ENCODE results near the gene EID2B.

The EID2B gene

DNA sequence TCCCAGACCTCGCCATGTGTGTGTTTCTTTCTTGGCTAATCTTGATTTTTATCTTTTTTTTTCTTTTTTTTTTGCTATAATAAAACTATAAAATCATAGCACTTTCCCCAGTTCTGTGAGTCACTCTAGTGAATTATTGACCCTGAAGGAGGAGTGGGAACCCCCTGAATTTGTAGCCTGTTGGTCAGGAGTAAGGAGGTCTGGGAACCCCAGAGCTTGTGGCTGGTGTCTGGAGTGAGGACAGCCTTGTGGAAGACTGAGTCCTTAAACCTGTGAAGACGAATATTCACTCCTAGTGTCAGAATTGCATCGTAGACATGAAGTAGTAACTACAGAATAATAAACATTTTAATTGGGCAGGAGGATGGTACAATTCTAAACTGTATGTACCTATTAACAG lies 7.4 kb downstream of the EID2B start:
- DNase-seq: no peak

DNA sequence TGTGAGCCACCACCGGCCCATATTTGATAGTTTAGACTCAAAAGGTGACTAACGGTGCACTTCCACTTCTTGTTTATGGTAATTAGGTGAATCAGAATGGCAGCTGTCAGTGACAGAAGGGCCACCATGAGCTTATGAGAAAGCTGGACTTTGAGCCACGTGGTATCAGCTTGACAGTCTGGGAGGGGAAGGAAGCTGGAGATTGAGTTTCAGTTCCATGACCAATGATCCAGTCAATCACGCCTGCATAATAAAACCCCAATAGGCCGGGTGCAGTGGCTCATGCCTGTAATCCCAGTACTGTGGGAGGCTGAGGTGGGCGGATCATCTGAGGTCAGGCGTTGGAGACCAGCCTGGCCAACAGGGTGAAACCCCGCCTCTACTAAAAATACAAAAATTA lies 8.2 kb downstream of the EID2B start:
- DNase-seq: no peak

DNA sequence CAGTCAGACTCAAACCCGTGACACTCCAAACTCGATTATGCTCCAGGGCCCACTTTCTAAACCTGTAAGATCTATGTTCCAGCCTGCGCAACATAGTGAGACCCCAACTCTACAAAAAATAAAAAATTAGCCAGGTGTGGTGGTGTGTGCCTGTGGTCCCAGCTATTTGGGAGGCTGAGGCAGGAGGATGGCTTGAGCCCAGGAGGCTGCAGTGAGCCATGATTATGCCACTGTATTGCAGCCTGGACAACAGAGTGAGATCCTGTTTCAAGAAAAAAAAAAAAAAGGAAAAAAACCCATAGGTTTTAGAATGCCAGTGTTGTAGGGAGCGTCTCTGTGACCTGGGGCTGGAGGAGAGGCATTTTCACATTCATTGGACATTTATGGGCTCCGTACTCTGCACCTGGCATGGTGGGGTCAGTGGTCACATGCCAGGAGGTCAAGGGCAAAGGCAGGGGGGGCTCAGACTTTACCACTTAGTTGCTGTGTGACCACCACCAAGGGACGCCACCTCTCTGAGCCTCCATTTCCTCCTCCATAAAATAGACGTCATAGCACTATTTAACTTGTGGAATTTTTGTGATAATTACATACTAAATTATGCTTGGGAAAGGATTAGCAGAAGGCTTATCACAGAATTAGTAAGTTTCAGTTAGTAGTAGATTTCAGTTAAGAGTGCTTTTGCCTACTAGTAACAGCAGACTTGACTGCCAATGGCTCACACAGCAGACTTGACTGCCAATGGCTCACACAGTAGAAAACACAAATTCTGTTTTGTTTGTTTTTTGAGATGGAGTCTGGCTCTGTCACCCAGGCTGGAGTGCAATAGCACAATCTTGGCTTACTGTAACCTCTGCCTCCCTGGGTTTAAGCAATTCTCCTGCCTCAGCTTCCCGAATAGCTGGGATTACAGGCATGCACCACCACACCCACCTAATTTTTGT lies 11.8 kb downstream of the EID2B start:
- DNase-seq: no peak

DNA sequence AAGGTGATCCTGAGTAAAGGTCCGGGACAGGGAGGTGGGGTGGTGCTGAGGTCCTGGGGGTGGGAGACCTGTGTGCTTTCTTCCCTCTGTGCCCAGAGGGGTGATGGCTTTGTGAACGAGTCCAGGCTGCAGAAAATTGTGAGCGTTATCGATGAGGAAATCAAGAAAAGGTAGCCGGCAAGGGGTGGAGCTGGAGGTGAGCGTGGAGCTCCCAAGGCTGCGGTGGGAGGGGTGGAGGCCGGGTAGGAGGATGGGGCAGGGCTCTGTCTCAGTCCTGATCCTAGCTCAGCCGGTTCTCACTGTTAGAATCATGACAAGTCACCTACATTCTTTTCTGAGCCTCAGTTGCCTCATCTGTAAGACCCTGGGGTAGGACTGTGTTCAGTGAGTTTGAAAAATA lies 13.7 kb downstream of the EID2B start:
- no peak for DNase-seq

DNA sequence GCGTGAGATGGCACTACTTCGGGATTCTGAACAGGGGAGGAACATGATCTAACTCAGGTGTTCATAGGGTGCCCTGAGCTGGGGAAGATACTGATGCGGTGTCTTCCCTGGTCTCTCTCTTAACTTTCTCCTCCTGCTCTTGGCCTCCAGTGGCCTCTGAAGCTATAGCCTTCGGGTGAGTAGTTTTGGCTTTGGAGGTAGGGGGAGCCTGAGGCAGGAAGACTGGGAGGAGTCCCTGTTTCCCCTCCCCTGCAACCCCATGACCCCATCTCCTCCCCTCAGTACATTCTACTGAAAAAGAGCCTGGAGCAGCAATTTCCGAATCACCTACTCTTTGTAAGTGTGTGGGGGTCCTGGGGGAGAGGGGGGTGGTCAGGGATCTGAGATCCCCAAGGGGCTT lies 14.2 kb downstream of the EID2B start:
- DNase-seq: no peak

DNA sequence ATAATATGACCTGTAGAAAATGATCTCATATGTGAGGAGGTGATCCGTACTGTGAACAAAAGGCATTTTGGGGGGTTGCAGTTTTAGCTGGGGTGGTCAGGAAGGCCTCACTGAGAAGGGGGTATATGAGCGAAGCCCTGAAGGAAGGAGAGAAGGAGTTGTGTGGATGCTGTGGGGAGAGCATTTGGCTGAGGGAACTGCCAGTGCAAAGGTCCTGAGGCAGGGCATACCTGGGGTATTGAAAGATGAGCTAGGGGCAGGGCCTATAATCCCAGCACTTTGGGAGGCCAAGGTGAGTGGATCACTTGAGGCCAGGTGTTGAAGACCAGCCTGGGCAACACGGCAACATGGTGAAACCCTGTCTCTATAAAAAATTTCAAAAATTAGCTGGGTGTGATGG lies 15.2 kb downstream of the EID2B start:
- no peak for DNase-seq

DNA sequence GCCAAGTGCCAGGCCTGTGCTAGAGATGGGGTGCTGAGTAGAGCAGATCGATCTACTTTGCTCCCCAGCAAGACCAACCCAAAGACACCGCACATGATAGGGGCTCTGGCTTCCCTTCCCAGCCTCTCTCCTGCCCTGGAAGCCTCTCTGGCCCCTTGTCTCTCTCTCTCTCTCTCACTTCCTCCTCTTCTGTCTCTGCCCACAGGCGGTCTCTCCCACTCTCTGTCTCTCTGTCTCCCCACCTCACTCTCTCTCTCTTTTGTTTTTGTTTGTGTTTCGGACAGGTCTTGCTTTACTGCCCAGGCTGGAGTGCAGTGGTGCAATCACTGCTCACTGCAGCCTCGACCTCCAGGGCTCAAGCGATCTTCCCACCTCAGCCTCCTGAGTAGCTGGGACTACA lies 16.4 kb downstream of the EID2B start:
- DNase-seq: no peak

DNA sequence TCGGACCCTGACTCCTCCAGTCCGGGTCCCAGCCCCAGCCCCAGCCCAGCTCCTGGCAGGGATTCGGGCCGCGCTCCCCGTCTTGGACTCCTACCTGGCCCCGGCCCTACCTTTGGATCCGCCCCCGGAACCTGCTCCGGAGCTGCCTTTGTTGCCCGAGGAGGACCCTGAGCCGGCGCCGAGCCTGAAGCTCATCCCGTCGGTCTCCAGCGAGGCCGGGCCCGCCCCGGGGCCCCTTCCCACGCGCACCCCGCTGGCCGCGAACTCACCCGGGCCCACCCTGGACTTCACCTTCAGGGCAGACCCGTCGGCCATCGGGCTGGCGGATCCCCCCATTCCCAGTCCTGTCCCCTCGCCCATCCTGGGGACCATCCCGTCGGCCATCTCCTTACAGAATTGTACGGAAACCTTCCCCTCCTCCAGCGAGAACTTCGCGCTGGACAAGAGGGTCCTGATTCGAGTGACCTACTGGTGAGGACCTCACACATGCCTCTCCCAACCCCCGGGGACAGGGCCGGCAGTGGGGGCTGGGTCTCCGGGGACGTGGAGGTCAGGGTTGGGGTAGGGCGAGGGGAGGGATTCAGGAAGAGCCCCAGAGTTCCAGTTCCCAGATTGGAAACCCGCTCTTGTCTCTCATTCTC lies 17.0 kb downstream of the EID2B start:
- DNase-seq: no peak

DNA sequence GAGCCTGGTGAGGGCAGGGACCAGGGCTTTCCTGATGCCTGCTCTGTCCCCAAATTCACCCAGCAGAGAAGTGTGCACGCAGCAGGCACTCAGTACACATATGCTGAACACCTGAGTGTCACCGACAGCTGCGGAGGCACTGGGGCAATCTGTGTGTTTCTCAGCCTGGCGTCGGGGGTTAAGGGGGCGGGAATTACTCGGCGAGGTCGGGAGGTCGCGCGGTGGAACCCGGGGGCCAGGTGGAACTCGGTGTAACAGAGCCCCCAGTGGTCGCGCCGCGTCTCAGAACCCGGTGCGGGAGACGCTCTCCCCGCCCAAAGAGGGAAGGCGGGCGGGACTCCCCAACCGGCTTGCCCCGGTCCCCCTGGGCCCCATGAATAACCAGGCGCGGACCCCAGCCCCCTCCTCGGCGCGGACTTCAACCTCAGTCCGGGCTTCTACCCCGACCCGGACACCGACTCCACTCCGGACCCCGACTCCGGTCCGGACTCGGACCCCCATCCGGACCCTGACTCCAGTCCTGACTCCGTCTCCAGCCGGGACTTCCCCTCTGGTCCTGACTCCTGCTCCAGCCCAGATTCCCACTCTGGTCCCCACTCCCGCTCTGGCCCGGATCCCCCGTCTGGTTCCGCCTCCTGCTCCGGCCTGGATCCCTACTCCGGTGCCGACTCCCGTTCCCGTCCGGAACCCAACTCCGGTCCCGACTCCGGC lies 17.7 kb downstream of the EID2B start, which contains the start of gene SELENOV:
Gene SELENOV, plus strand, starts transcription at position 300 of the 711 bp plus-strand sequence. Its CDS starts 74 bp downstream, at position 374.
- DNase-seq: no peak

DNA sequence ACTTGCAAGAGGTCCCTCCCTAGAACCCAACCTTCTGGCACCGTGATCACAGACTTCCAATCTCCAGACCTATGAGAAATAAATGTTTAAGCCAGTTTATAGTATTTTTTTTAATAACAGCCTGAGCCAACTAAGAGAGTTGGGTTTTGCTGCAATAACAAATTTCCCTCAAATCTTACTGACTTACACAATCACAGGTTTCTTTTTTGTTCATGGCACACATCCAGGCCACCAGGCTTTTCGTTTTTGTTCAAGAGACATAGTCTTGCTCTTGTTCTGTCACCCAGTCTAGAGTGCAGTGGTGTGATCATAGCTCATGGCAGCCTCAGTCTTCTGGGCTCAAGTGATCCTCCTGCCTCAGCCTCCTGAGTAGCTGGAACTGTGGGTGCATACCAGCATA lies 19.7 kb downstream of the EID2B start:
- DNase-seq: no peak

DNA sequence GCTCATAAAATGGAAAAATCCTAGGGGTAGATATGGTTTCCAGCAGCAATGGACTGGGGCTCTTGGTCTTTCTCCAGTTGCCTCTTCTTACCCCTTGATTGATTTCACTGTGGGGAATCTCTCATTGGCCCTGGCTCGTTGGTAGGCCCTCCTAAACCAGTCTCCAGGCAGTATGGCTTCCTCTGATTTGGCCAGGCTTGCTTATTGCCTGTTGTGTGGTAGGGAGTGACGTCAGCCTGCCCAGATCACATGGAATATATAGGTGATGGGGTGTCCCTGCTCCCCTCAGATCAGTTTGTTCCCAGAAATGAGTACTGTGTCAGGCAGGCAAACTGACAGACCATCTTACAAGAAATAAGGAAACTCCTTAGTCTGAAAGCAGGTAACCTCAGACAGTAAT lies 23.4 kb downstream of the EID2B start:
- DNase-seq: no peak

DNA sequence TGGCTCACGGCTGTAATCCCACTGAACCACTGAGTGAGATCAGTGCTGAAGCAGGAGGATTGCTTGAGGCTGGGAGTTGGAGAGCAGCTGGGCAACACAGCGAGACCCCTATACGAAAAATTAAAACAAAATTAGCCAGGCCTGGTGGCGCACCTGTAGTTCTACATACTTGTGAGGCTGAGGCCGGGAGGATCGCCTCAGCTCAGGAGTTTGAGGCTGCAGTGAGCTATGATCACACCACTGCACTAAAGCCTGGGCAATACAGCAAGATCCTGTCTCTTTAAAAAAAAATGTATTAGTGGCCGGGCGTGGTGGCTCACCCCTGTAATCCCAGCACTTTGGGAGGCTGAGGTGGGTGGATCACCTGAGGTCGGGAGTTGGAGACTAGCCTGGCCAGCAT lies 24.0 kb downstream of the EID2B start:
- DNase-seq: no peak

DNA sequence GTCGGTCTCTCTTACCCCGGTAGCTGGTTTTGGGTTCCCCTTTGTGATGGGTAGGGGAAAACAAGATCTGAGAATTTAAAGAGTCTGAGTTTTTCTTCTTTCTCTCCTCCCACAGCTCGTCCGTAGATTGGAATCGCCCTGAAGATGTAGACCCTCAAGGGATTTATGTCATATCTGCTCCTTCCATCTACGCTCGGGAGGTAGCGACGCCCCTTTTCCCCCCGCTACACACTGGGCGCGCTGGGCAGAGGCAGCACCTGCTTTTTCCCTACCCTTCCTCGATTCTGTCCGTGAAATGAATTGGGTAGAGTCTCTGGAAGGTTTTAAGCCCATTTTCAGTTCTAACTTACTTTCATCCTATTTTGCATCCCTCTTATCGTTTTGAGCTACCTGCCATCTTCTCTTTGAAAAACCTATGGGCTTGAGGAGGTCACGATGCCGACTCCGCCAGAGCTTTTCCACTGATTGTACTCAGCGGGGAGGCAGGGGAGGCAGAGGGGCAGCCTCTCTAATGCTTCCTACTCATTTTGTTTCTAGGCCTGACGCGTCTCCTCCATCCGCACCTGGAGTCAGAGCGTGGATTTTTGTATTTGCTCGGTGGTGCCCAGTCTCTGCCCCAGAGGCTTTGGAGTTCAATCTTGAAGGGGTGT lies 24.8 kb downstream of the EID2B start:
- no peak for DNase-seq

DNA sequence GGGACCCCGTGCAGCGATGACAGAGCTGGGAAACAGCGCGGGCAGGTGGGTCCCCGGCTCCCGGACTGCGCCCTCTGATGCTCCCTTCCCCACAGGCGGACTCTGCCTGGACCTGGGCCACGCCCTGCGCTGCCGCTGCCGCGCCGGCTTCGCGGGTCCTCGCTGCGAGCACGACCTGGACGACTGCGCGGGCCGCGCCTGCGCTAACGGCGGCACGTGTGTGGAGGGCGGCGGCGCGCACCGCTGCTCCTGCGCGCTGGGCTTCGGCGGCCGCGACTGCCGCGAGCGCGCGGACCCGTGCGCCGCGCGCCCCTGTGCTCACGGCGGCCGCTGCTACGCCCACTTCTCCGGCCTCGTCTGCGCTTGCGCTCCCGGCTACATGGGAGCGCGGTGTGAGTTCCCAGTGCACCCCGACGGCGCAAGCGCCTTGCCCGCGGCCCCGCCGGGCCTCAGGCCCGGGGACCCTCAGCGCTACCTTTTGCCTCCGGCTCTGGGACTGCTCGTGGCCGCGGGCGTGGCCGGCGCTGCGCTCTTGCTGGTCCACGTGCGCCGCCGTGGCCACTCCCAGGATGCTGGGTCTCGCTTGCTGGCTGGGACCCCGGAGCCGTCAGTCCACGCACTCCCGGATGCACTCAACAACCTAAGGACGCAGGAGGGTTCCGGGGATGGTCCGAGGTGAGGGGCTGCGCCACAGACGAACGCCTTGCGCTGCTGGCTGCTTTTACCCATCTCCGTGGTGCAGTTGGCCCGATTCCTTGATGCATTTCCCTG lies 25.5 kb downstream of the EID2B start:
- peak; percentile 65 for DNase-seq

DNA sequence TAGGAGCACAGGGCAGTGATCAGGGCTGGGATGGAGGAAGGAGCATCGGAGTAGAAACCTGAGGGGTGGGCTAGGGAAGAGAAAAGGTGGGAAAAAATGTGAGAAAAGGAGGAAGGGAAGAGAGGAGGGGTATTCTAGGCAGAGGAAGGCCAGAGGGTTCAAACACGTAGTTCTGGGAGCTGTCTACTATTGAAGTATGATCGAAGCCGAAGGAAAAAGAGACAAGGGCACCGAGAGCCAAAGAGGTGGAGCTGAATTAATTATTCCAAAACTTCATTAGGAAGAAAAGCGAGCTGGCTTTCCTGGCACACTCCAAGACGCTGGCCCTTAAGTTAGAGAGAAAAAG lies 26.1 kb downstream of the EID2B start:
- no peak for DNase-seq

DNA sequence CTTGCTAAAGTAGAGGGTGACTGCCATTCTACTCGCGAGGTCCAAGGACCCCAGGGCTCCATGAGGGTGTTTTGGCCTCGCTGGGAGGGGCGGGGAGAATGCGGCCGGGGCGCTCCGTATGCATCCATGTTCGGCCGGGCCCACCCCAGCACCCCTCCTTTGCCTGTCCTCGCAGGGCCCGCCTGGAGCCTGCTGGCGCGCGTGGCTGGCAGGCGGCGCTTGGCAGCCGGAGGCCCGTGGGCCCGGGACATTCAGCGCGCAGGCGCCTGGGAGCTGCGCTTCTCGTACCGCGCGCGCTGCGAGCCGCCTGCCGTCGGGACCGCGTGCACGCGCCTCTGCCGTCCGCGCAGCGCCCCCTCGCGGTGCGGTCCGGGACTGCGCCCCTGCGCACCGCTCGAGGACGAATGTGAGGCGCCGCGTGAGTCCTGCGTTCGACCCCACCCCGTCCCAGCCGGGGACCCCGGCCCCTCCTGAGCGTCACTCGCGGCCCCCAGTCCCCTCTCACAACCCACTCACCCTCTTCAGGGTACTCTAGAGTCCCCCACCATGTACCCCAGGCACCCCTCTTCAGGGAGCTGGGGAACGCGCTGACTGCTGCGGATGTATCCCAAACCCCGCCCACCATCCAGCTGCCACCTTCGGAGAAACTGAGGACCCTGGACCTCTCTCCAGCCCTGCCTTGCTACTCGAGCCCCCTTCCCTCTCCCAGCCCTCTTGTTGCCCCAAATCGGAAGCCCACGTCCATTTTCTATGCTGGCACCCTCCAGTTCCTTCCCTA lies 29.8 kb downstream of the EID2B start:
- DNase-seq: peak; percentile 33

DNA sequence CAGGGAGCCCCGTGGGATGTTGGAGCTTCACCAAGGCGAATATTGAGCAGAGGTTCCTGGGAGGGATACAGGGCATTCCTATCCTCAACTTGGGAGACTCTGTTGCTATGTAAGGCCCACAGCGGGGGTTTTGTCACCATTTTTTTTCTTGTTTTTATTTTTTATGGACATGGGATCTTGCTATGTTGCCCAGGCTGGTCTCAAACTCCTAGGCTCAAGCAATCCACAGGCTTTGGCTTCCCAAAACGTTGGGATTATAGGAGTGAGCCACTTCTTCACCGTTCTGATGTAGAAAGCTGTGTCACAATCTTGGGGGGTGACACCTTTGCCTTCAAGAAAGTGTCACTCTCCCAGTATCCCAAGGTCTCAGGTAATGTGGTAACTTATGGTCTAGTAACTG lies 31.3 kb downstream of the EID2B start:
- DNase-seq: no peak

DNA sequence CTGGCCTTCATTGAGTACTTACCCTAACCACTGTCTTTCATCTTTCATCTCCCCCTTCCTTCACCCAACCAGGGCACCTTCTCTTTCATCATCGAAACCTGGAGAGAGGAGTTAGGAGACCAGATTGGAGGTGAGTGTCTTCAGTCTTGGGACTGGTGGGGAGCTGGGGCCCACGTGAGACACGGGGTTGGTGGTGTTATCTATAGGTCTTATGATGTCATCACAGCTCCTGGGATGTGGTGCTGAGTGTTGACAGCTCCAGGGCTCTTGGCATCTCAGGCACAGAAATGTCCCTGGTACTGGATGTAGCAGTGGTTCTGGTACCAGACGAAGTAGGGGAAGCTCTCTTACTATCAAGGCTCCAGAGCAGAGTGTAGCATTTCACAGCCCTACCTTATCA lies 32.1 kb downstream of the EID2B start:
- no peak for DNase-seq

DNA sequence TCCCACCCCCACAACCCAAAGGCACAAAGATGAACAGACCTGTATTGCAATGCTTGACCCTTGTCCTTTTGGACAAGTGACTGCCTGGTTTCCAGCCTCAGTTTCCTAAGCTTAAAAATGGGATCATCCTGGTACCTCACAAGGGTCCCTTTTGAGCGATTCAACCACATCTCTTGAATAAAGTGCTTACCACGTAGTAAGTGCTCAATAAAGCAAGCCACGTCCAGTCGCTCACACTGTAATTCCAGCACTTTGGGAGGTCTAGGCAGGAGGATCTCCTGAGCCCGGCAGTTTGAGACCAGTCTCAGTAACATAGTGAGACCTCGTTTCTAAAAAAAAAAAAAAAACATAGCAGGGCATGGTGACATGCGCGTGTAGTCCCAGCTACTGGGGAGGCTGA lies 32.7 kb downstream of the EID2B start:
- no peak for DNase-seq

DNA sequence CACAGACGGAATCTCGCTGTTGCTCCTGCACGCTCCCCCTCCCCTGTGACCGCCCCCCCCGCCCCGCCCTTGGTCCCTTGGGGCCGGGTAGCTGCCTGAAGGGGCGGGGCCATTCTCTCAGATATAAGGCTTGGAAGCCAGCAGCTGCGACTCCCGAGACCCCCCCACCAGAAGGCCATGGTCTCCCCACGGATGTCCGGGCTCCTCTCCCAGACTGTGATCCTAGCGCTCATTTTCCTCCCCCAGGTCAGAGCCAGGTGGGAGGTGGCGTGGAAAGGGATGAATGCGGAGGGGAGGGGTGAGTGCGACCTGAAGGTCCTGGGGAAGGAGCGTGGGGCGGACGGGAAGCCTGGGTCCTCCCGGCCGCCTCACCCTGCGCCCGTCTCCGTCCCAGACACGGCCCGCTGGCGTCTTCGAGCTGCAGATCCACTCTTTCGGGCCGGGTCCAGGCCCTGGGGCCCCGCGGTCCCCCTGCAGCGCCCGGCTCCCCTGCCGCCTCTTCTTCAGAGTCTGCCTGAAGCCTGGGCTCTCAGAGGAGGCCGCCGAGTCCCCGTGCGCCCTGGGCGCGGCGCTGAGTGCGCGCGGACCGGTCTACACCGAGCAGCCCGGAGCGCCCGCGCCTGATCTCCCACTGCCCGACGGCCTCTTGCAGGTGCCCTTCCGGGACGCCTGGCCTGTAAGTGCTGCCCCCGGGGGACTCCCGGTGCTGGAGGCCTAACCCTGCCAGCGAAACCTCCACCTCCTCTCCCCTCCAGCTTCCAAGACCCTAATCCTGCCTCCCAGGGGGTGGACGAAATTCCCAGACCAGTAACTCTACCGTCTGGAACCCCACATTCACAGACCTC lies 33.6 kb downstream of the EID2B start, which contains the start of gene DLL3:
Gene DLL3, plus strand, starts transcription at position 150 of the 845 bp plus-strand sequence. Its CDS starts 28 bp downstream, at position 178.
- no peak for DNase-seq

Measured in T1000 (cell line).